Activated naive CD8-positive, alpha-beta T cell treated with anti-CD3 and anti-CD28 coated beads for 36 hours (primary cell): ENCODE data around the gene YWHAE. TPM values are rescaled to one million over a fixed set of nuclear protein-coding genes. Genes with fewer than 3 reads are reported as not detected.
"Not testable (repeated sequence)": the region's sequence is repeated elsewhere in the genome, so short reads cannot be mapped to it uniquely, and the experiment has no call there.

Experiments
- DNase-seq: peaks from one replicate; pipeline ENCODE4 v3.0.0; 2021
- H3K27ac Mint-ChIP-seq: one replicate; pipeline ENCODE4 v1.8.0; 2022; ENCODE audit warnings: mild to moderate bottlenecking, moderate library complexity, mixed read lengths
- H3K27me3 Mint-ChIP-seq: one replicate; pipeline ENCODE4 v1.8.0; 2022; ENCODE audit warnings: mild to moderate bottlenecking, mixed read lengths
- H3K36me3 Mint-ChIP-seq: one replicate; pipeline ENCODE4 v1.8.0; 2021; ENCODE audit warnings: mild to moderate bottlenecking, mixed read lengths
- H3K4me1 Mint-ChIP-seq: one replicate; pipeline ENCODE4 v1.8.0; 2021; ENCODE audit warnings: mixed read lengths
- H3K4me3 Mint-ChIP-seq: one replicate; pipeline ENCODE4 v1.8.0; 2022; ENCODE audit warnings: mild to moderate bottlenecking, moderate library complexity, mixed read lengths
- H3K9me3 Mint-ChIP-seq: one replicate; pipeline ENCODE4 v1.8.0; 2022; ENCODE audit warnings: mixed read lengths
- total RNA-seq, 2 experiments: library from RNA; stranded (reverse); gene quantifications; one replicate each; pipeline ENCODE4 v1.2.3, GENCODE V29; 2021

The YWHAE gene
- total RNA-seq, result 100 to 1,000 TPM; 550 to 555 TPM

- peak; percentile 99 for DNase-seq
- H3K27ac Mint-ChIP-seq, result peak within 1 kb of the TSS; percentile 99
- peaks cover 31% of the 10 kb centered on the region for H3K4me1 Mint-ChIP-seq
- H3K36me3 Mint-ChIP-seq, result peaks cover 46% of the 10 kb centered on the region
- no peaks in the 10 kb centered on the region for H3K27me3 Mint-ChIP-seq
- H3K4me3 Mint-ChIP-seq, result peak within 1 kb of the TSS; percentile 94
- H3K9me3 Mint-ChIP-seq, result no peaks in the 10 kb centered on the region
These were observed at the start of gene YWHAE for GRCh38 chr17:1399679-1400512. Gene YWHAE, minus strand, starts transcription at chr17:1400222. Its CDS starts 112 bp downstream, at chr17:1400110.

DNA sequence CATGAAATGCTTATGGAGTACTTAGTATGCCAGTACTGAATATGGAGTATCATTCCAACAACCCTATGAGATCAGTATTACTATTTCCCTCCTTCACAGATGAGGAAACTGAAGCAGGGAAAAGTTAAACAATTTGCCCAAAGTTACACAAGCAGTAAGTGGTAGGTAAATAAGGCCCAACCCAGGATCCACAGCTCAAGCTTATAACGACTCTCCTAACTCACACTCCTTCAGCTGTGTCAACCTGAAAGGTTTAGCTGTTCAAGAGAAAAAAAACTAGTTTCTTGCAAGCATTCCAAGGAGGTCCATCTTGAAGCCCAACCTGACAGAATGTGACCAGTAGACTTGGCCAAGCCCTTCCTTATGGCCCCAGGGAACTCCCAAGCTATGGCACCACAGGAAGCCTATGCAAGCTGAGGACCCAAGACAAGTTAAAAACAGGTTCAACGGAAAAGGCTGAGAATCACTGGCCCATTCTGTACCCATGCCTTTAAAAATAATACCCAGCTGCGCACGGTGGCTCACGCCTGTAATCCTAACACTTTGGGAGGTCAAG is 49.5 kb upstream of the YWHAE start:
- no peak for DNase-seq
- Mint-ChIP-seq H3K9me3 (no peaks in the 10 kb centered on the region), H3K4me1 (peaks cover 38% of the 10 kb centered on the region), H3K4me3 (no peak overlapping the region), H3K27me3 (no peaks in the 10 kb centered on the region), H3K36me3 (peaks cover 20% of the 10 kb centered on the region), H3K27ac (peak overlapping the region; percentile 1)

GRCh38 chr17:1447052-1447451 is 47.0 kb upstream of the YWHAE start:
- H3K9me3 Mint-ChIP-seq, result no peaks in the 10 kb centered on the region
- DNase-seq, result no peak
- H3K4me1 Mint-ChIP-seq, result peaks cover 22% of the 10 kb centered on the region
- H3K4me3 Mint-ChIP-seq, result no peak overlapping the region
- H3K36me3 Mint-ChIP-seq, result peaks cover 5% of the 10 kb centered on the region
- H3K27me3 Mint-ChIP-seq, result no peaks in the 10 kb centered on the region
- no peak overlapping the region for H3K27ac Mint-ChIP-seq

DNA sequence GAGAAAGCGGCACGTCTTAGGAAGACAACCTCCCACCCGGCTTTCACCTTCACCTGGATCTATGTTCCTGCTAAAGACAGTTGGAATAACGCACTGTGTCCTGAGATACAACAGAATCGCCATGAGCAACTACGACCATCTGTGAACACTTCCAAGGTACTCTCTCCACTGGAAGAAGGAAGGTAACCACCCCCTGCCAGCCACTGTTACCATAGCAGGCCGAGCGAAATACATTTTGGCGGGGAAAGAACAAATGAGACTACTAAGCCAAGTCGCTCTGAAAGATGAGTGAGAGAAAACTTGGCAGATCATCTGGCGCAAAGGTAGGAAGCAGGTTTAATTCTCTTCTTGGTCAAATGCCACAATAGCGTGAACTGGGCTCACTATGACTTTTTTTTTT is 46.2 kb upstream of the YWHAE start:
- no peaks in the 10 kb centered on the region for H3K9me3 Mint-ChIP-seq
- H3K27me3 Mint-ChIP-seq, result no peaks in the 10 kb centered on the region
- H3K4me1 Mint-ChIP-seq, result peaks cover 18% of the 10 kb centered on the region
- no peak overlapping the region for H3K4me3 Mint-ChIP-seq
- no peak overlapping the region for H3K27ac Mint-ChIP-seq
- H3K36me3 Mint-ChIP-seq, result peaks cover 5% of the 10 kb centered on the region
- no peak for DNase-seq

DNA sequence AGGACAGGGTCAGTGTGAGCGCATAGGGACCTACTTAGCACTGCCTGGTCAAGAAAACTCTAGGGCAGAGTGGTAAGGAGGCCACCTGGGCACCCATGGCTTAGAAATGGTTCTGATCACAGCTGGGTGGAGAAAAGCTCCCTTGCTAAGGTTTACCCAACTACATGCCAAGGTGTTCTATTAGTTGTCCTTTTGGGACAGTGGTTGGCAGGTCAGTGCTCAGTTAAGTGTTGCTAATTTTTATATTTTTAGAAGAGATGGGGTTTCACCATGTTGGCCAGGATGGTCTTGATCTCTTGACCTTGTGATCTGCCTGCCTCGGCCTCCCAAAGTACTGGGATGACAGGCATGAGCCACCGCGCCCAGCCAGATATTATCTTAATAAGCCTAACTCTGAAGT is 45.7 kb upstream of the YWHAE start:
- H3K4me1 Mint-ChIP-seq, result peaks cover 18% of the 10 kb centered on the region
- not testable (repeated sequence) for H3K9me3 Mint-ChIP-seq, H3K4me3 Mint-ChIP-seq

GRCh38 chr17:1442721-1443120 is 42.7 kb upstream of the YWHAE start:
- not testable (repeated sequence) for H3K9me3 Mint-ChIP-seq

More for the DNA sequence above, 45.7 kb upstream of the YWHAE start:
- not testable (repeated sequence) for H3K36me3 Mint-ChIP-seq, H3K27me3 Mint-ChIP-seq, DNase-seq, H3K27ac Mint-ChIP-seq

GRCh38 chr17:1442187-1442586 is 42.2 kb upstream of the YWHAE start:
- Mint-ChIP-seq H3K4me1 (peaks cover 16% of the 10 kb centered on the region), H3K27me3 (no peaks in the 10 kb centered on the region), H3K4me3 (no peak overlapping the region), H3K36me3 (peaks cover 5% of the 10 kb centered on the region), H3K9me3 (no peaks in the 10 kb centered on the region), H3K27ac (no peak overlapping the region)
- no peak for DNase-seq

More at GRCh38 chr17:1442721-1443120, 42.7 kb upstream of the YWHAE start:
- H3K36me3 Mint-ChIP-seq, H3K27me3 Mint-ChIP-seq, DNase-seq, H3K27ac Mint-ChIP-seq, H3K4me3 Mint-ChIP-seq: not testable (repeated sequence)
- H3K4me1 Mint-ChIP-seq, result peaks cover 16% of the 10 kb centered on the region

DNA sequence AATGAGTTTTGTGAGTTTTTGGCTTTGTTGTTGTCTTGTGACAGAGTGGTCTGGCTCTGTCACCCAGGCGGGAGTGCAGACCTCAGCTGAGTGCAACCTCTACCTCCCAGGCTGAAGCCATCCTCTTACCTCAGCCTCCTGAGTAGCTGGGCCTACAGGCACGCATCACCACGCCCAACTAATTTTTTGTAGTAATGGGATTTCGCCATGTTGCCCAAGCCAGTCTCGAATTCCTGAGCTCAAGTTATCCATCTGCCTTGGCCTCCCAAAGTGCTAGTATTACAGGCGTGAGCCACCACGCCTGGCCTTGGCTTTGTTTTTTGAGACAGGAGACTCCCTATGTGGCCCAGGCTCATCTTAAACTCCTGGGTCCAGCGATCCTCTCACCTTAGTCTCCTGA is 40.9 kb upstream of the YWHAE start:
- no peak overlapping the region for H3K4me3 Mint-ChIP-seq
- no peaks in the 10 kb centered on the region for H3K9me3 Mint-ChIP-seq
- H3K4me1 Mint-ChIP-seq, result peaks cover 10% of the 10 kb centered on the region
- no peak for DNase-seq
- peaks cover 2% of the 10 kb centered on the region for H3K36me3 Mint-ChIP-seq
- no peaks in the 10 kb centered on the region for H3K27me3 Mint-ChIP-seq
- no peak overlapping the region for H3K27ac Mint-ChIP-seq

- DNase-seq, result no peak
- Mint-ChIP-seq H3K27me3 (no peaks in the 10 kb centered on the region), H3K36me3 (peaks cover 8% of the 10 kb centered on the region), H3K4me1 (peaks cover 7% of the 10 kb centered on the region), H3K27ac (no peak overlapping the region), H3K9me3 (no peaks in the 10 kb centered on the region), H3K4me3 (no peak overlapping the region)
These were observed 38.6 kb upstream of the YWHAE start for GRCh38 chr17:1438593-1439083.

- peaks cover 16% of the 10 kb centered on the region for H3K4me1 Mint-ChIP-seq
- no peak for DNase-seq
- H3K27me3 Mint-ChIP-seq, result no peaks in the 10 kb centered on the region
- no peak overlapping the region for H3K27ac Mint-ChIP-seq
- H3K36me3 Mint-ChIP-seq, result peaks cover 16% of the 10 kb centered on the region
- no peak overlapping the region for H3K4me3 Mint-ChIP-seq
- H3K9me3 Mint-ChIP-seq, result no peaks in the 10 kb centered on the region
These were observed 35.3 kb upstream of the YWHAE start for GRCh38 chr17:1435326-1435725.

GRCh38 chr17:1434150-1434549 is 34.1 kb upstream of the YWHAE start:
- no peaks in the 10 kb centered on the region for H3K27me3 Mint-ChIP-seq
- peaks cover 19% of the 10 kb centered on the region for H3K36me3 Mint-ChIP-seq
- H3K9me3 Mint-ChIP-seq, result no peaks in the 10 kb centered on the region
- peaks cover 12% of the 10 kb centered on the region for H3K4me1 Mint-ChIP-seq
- H3K4me3 Mint-ChIP-seq, result no peak overlapping the region
- H3K27ac Mint-ChIP-seq, result no peak overlapping the region
- DNase-seq, result no peak

- Mint-ChIP-seq H3K27ac (no peak overlapping the region), H3K27me3 (no peaks in the 10 kb centered on the region), H3K36me3 (peaks cover 25% of the 10 kb centered on the region), H3K4me1 (peaks cover 9% of the 10 kb centered on the region), H3K9me3 (no peaks in the 10 kb centered on the region), H3K4me3 (no peak overlapping the region)
- no peak for DNase-seq
These were observed 31.6 kb upstream of the YWHAE start for GRCh38 chr17:1431631-1432104.

GRCh38 chr17:1423456-1424135 is 23.6 kb upstream of the YWHAE start:
- peaks cover 22% of the 10 kb centered on the region for H3K36me3 Mint-ChIP-seq
- peaks cover 15% of the 10 kb centered on the region for H3K4me1 Mint-ChIP-seq
- H3K27me3 Mint-ChIP-seq, result no peaks in the 10 kb centered on the region
- DNase-seq, result no peak
- no peaks in the 10 kb centered on the region for H3K9me3 Mint-ChIP-seq
- H3K27ac Mint-ChIP-seq, result peak overlapping the region; percentile 59
- H3K4me3 Mint-ChIP-seq, result no peak overlapping the region

- Mint-ChIP-seq H3K36me3 (peaks cover 20% of the 10 kb centered on the region), H3K4me3 (no peak overlapping the region), H3K27me3 (no peaks in the 10 kb centered on the region), H3K4me1 (peaks cover 15% of the 10 kb centered on the region), H3K9me3 (no peaks in the 10 kb centered on the region), H3K27ac (peak overlapping the region; percentile 59)
- peak; percentile 16 for DNase-seq
These were observed 22.9 kb upstream of the YWHAE start for GRCh38 chr17:1422885-1423284.

- Mint-ChIP-seq H3K9me3 (no peaks in the 10 kb centered on the region), H3K4me1 (peaks cover 15% of the 10 kb centered on the region), H3K4me3 (no peak overlapping the region), H3K27me3 (no peaks in the 10 kb centered on the region), H3K36me3 (peaks cover 20% of the 10 kb centered on the region), H3K27ac (no peak overlapping the region)
- no peak for DNase-seq
These were observed 21.4 kb upstream of the YWHAE start for GRCh38 chr17:1421470-1421869.
